ENCODE measurements around the gene HDGFL2.

DNA sequence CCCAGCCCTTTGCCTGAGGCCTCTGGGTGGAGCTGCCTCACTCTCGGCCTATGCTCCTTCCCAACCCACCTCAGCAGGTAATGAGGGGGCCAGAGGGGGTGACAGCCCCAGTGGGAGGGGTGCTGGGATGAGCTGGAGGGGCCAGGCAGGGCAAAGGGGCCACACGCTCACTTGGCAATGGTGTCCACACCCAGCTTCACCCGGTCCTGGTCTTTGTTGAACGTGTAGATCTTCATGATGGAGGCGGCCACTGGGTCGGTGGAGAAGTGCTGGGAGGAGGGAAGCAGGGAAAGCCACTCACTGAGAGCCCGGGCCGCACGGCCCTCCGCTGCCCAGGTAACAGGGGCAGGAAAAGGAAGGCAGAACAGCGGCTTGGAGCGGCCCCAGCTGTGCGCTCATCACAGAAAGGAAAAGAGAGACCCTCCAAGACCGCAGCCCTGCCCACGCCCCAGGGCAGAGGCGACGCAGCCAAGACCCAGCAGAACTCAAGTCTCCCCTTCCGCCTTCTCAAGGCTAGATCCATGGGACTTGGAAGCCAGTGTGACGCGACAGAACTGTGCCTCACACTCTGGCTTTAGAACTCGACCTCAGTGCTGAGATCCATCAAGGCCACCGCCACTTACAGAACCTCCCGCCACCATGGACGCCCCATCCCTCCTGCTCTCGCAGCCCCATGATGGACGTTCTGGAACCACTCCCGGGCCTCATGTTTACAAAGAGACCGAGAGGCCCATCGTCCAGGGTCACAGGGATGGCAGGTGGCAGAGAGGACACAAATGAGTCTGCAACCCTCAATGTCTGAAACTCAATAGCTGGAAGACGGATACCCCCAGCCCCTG lies 23.7 kb upstream of the HDGFL2 start:
- no peak for TF ChIP-seq SIN3A (IDR thresholded peaks at IDR 0.05; ENCODE audit: low read depth, low read length)
- no peak; the same call in 1 of the 2 replicates for TF ChIP-seq MTA3 (IDR thresholded peaks at IDR 0.05; ENCODE audit: borderline replicate concordance, low read length)
- no peak for TF ChIP-seq CTCF (IDR thresholded peaks at IDR 0.05 in 2 of 3, conservative IDR thresholded peaks at IDR 0.05 in 1 of 3; ENCODE audit: control insufficient read depth in 2 of 3, extremely low read depth in 1 of 3, insufficient read depth in 1 of 3, low read depth in 3 of 3, low read length in 3 of 3)
- no peak for TF ChIP-seq PAX8 (IDR thresholded peaks at IDR 0.05)
- no peak for TF ChIP-seq BRCA1 (IDR thresholded peaks at IDR 0.05; ENCODE audit: low read depth, low read length)
- TF ChIP-seq REST (IDR thresholded peaks at IDR 0.05; ENCODE audit: low read depth, low read length), result no peak
- no peak for TF ChIP-seq NFIC (IDR thresholded peaks at IDR 0.05; ENCODE audit: low read depth, low read length)
- TF ChIP-seq SMAD1 (IDR thresholded peaks at IDR 0.05; ENCODE audit: low read depth, partially characterized antibody), result no peak
- no peak for TF ChIP-seq RB1 (IDR thresholded peaks at IDR 0.05; ENCODE audit: borderline replicate concordance)
- no peak for TF ChIP-seq TAF1 (IDR thresholded peaks at IDR 0.05; ENCODE audit: borderline replicate concordance, low read depth, low read length)
- TF ChIP-seq ZSCAN29 (IDR thresholded peaks at IDR 0.05), result no peak
- no peak for TF ChIP-seq TARDBP (IDR thresholded peaks at IDR 0.05; ENCODE audit: borderline replicate concordance)
- no peak for TF ChIP-seq MAX (IDR thresholded peaks at IDR 0.05; ENCODE audit: low read depth, low read length)
- TF ChIP-seq ATF7 (IDR thresholded peaks at IDR 0.05; ENCODE audit: low read depth), result no peak

All from GM12878 (cell line).